HG03460 (cell line): ENCODE measurements around the gene SPOPL.

Experiments used
- ATAC-seq: cut with Tn5 transposase; IDR thresholded peaks from one replicate; pipeline ENCODE4 v1.9.1; 2021; ENCODE audit not compliant: unreplicated experiment

SPOPL gene

DNA sequence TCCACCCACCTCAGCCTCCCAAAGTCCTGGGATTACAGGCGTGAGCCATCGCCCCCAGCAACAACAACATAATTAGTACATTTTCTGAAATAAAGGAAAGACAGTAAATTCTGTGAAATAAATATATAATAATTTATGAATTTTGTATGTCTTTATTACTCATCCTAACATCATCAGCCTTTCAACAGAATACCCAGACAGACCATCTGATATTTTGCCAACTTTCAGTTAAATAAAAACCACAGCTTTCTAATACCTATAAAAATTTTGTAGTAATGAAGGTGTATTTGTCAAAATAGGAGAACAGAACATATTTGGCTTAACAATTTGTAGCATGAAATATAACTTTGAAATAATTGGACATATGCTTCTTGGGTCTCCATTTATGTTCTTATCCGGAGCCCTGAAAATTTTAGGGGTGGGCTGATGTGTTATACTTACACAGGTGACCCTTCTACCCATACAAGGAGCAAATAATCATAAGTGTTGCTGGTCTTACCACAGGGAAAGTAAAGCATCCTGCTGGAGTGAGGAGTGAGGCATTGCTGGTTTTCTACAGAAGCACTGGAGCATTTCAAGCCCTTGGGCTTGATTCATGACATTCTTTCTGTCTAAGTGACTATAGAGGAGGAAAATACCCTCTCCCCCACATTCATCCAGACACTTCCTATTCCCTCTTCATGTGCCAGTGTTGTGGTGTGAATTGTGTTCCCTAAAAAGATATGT, 99.3 kb downstream of the SPOPL start:
- no peak for ATAC-seq

DNA sequence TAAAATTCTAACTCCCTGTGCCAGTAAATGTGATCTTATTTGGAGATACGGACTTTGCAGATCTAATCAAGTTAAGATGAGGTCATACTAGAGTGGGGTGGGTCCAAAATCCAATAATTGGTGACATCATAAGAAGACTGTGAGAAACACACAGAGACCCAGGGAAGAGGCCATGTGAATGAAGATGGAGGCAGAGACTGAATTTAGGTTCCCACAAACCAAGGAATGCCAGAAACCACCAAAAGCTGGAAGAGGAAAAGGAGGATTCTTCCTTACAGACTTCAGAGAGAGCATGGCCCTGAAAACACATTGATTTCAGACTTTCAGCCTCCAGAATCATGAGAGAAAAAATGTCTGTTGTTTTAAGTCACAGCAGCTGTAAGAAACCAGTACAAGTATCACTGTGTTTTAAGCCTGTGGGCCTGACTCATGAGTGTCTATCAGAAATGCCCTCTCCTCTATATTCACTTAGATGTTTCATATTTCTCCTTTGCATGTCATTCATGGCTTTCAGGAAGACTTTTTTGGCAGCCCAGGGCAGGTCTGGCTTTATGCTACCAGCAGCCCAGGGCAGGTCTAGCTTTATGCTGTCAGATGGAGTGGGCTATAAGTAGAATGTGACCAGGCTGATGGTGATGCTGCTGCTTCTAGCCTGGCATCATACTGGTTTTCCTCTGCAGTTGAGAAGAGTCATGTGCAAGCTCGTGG, 100.0 kb downstream of the SPOPL start:
- no peak for ATAC-seq

DNA sequence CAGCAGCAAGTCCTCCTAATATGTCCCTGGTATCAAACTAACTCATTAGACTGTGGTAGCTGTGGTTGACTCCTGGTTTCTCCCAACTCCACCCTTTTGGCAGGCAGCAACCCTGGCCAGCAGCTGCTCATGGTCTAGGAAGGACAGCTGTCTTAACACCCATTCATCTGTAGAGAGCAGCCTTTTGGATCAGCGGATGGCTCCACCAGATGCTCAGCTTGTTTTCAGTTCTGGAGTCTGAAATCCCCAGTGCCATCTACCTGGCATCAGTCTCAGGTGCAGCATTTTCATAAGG, 100.5 kb downstream of the SPOPL start:
- no peak for ATAC-seq

DNA sequence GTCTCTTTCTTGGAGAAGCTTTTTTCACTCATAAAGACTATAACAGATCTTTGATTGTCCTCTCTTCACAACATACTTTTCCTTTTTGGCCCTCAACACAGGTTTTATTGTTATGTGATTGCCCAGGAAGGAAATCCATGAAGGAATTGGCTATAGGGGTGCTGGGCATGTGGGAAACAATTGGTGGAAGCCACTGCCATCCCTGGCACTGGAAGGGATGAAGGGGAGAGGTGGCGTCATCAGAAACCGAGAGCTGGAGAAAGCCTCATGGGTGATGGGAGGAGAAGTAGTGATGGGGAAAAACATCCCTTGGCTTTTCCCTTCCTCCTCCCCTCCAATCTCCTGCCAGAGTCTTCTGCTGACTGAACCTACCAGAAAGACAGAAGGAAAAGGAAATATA, 106.2 kb downstream of the SPOPL start:
- no peak for ATAC-seq

DNA sequence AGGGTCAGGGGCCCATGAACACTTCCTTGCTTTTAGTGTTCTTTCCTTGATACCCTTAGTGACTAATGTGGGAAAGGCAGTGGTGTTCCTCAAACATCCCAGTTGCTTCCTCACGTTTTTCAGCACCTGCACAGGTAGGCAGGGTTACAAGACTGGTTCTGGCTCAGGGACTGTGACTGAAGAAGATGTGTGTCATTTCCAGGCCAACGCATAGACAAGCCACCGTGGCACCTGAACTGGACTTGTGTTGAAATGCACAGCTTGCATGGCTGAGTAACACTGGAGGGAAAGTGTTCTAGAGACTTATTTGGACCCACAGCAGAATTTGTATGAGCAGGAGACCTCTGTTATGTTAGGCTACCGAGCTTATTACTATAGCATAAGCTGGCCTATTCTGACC, 107.9 kb downstream of the SPOPL start:
- no peak for ATAC-seq

DNA sequence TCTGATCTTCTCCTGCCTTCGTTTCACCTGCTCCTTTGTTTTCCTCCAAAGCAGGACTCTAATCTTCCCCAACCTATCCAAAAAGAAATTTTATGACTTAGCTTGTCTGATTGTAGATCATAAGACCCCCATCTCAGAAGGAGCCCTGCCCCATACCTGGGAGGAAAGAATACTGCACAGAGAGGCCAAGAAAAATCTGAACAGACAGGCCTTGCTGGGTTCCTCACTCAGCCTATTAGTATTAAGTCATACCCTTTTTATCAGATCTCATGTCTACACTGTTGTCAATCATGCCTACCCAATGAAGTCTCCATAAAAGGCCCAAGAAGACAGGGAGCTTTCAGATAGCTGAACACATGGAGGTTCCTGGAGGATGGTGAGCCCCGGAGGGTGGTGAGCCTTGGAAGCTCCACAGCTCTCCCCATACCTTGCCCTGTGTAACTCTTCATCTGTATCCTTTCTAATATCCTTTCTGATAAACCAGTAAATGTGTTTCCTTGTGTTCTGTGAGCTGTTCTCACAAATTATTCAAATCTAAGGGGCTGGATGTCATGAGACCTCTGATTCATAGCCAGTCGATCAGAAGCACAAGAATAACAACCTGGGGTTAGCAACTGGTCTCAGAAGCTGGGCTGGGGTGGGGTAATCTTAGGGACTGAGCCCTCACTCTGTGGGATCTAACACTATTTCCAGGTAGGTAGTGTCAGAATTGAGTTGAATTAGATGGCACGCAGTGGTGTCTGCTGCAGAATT, 108.8 kb downstream of the SPOPL start:
- no peak for ATAC-seq

DNA sequence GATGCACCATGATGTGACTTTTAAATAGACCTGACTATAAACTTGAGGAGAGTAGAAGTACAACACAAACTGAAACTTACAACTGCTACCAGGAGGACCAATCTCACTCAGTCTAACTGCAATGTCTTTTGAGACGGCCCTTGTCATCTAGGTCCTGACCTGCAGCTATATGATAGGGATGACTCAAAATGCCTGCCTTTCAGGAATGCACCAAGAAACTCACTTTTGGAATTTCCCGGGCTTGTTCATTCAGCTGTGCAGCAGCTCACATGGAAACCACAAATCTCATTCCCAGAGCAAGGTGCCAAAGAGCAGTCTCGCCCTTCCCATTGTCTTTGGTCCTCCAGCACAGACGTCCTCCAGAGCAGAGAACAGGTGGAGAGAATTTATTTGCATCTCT, 113.7 kb downstream of the SPOPL start:
- ATAC-seq: no peak

DNA sequence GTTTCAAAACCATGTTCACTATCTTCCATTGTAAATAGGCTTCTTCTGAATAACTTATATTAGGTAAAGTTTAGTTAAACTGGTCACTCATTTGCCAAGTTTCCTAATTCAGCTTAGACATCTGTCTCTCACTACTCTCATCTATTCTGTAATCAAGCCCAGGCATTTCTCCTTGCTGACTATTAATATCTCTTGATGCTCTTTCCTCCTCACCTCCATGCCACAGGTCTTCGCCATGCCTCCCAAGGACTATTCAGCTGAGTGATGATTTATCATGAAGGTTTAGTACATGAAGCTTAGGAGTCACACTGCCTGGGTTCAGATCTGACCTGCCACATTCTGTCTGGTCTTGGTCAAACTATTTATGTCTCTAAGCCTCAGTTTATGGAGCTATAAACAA, 115.5 kb downstream of the SPOPL start:
- no peak for ATAC-seq

DNA sequence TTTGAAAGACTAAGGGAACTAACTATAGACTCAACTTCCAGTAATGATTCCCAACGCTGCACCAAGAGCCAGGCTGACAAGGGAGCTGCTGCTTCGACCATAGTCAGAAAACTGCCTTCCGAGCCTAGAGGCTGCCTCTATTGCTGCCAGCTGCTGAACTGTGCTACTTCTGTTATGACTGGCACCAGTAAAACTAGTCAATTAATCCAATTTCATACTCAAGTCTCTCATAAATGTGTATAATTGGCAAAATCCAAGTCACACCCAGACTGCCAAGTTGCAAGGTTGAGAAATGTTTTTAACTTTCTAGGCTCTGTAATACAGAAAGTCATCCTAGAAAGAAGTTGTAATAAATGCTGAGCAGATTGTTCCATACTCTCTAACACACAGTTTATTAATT, 117.4 kb downstream of the SPOPL start:
- no peak for ATAC-seq

DNA sequence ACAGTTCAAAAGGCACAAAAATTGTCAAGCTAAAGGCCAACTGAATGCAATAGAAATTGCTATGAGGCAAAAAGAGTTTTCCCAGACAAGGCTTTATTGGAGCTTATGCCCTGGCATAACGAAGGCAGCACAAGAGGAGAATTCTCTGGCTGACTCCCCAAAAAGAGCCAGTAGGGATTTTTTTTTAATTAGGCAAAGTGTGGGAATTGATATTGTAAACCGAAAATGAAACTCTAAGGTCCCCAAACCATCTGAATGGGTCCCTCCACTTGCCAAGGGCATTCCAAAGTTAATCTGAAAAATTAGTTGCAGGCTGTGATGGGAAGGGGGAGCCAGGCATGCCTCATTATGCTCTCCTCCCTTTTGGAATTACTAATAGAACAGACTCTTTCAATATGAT, 118.9 kb downstream of the SPOPL start:
- ATAC-seq: no peak

DNA sequence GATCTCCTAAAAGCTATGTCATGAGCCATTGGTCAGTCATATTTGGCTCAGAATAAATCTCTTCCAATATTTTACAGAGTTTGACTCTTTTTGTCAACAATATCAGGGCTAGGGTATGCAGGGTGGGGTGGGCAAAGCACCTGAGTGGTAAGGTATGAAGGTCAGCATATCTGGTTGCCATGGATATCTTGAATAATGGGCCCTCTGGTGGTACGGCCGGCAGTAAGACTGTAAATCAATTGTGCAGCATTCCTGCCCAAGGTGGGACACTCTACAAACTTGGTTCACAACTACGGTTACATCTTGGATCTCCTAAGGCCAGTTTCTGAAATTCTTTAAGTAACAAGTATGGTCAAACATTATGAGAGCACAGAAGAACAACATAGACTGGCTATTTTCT, 119.6 kb downstream of the SPOPL start:
- ATAC-seq: no peak

DNA sequence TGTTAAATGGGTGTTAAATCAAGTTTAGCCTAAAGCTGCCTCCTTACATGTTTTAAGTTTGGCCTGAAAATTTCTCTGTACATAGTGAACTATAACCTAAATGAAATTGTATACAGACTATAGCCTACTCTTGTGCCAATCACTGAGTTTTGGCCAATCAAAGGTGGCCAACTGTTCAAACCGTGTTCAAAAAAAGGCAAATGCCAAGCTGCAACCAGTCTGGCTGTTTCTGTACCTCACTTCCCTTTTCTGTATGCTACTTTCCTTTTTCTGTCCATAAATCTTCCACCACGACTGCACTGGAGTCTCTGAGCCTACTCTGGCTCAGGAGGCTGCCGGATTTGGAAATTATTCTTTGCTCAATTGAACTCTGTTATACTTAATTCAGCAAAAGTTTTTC, 121.0 kb downstream of the SPOPL start:
- ATAC-seq: no peak
